Effector memory CD4-positive, alpha-beta T cell (primary cell): ENCODE measurements around the gene TRIO.

Experiments
- DNase-seq, 3 donors: peaks; one replicate each; pipeline ENCODE4 v3.0.0-alpha.2; 2020
- H3K27ac ChIP-seq: 2 replicates; pipeline ENCODE4 v1.7.0; 2013; ENCODE audit warnings: mild to moderate bottlenecking, low read length, moderate library complexity; ENCODE audit not compliant: insufficient read depth, poor library complexity, severe bottlenecking
- H3K27me3 ChIP-seq: replicated peaks from 2 replicates; pipeline ENCODE4 v1.7.0; 2013; ENCODE audit warnings: mild to moderate bottlenecking, low read length; ENCODE audit not compliant: insufficient read depth, control insufficient read depth, poor library complexity, severe bottlenecking
- H3K36me3 ChIP-seq: 2 replicates; pipeline ENCODE4 v1.7.0; 2013; ENCODE audit warnings: mild to moderate bottlenecking, low read length, moderate library complexity; ENCODE audit not compliant: control insufficient read depth, insufficient read depth
- H3K4me1 ChIP-seq: 2 replicates; pipeline ENCODE4 v1.7.0; 2013; ENCODE audit warnings: low read length, mild to moderate bottlenecking; ENCODE audit not compliant: control insufficient read depth, insufficient read depth, poor library complexity, severe bottlenecking
- H3K4me3 ChIP-seq: 2 replicates; pipeline ENCODE4 v1.7.0; 2013; ENCODE audit warnings: low read length, low read depth, mild to moderate bottlenecking; ENCODE audit not compliant: insufficient read depth, poor library complexity, severe bottlenecking
- H3K9me3 ChIP-seq: 2 replicates; pipeline ENCODE4 v1.7.0; 2013; ENCODE audit warnings: mild to moderate bottlenecking, low read length, moderate library complexity; ENCODE audit not compliant: control insufficient read depth

Gene TRIO

GRCh38 chr5:14486486-14486885 lies 343.3 kb downstream of the TRIO start:
- no peaks in the 10 kb centered on the region for H3K27me3 ChIP-seq
- H3K4me3 ChIP-seq: no peak overlapping the region
- no peaks in the 10 kb centered on the region for H3K36me3 ChIP-seq
- no peaks in the 10 kb centered on the region for H3K4me1 ChIP-seq
- no peak for DNase-seq
- H3K9me3 ChIP-seq: no peaks in the 10 kb centered on the region
- H3K27ac ChIP-seq: no peak overlapping the region

- Histone ChIP-seq H3K27me3 (no peaks in the 10 kb centered on the region), H3K9me3 (no peaks in the 10 kb centered on the region), H3K4me1 (no peaks in the 10 kb centered on the region), H3K36me3 (no peaks in the 10 kb centered on the region), H3K4me3 (no peak overlapping the region), H3K27ac (no peak overlapping the region)
- DNase-seq: no peak
Measured at GRCh38 chr5:14486996-14487896, 344.1 kb downstream of the TRIO start.

- DNase-seq: no peak
- Histone ChIP-seq H3K27ac (no peak overlapping the region), H3K4me3 (no peak overlapping the region), H3K27me3 (no peaks in the 10 kb centered on the region), H3K36me3 (no peaks in the 10 kb centered on the region), H3K4me1 (no peaks in the 10 kb centered on the region), H3K9me3 (no peaks in the 10 kb centered on the region)
Measured at GRCh38 chr5:14487897-14488570, 344.9 kb downstream of the TRIO start.

- no peak overlapping the region for H3K4me3 ChIP-seq
- no peak for DNase-seq
- no peaks in the 10 kb centered on the region for H3K4me1 ChIP-seq
- H3K27ac ChIP-seq: no peak overlapping the region
- H3K9me3 ChIP-seq: no peaks in the 10 kb centered on the region
- no peaks in the 10 kb centered on the region for H3K36me3 ChIP-seq
- no peaks in the 10 kb centered on the region for H3K27me3 ChIP-seq
Measured at GRCh38 chr5:14488709-14489108, 345.6 kb downstream of the TRIO start.

GRCh38 chr5:14489643-14490042 lies 346.5 kb downstream of the TRIO start:
- no peak for DNase-seq
- Histone ChIP-seq H3K9me3 (no peaks in the 10 kb centered on the region), H3K4me3 (no peak overlapping the region), H3K27me3 (no peaks in the 10 kb centered on the region), H3K36me3 (no peaks in the 10 kb centered on the region), H3K4me1 (no peaks in the 10 kb centered on the region), H3K27ac (no peak overlapping the region)

DNA sequence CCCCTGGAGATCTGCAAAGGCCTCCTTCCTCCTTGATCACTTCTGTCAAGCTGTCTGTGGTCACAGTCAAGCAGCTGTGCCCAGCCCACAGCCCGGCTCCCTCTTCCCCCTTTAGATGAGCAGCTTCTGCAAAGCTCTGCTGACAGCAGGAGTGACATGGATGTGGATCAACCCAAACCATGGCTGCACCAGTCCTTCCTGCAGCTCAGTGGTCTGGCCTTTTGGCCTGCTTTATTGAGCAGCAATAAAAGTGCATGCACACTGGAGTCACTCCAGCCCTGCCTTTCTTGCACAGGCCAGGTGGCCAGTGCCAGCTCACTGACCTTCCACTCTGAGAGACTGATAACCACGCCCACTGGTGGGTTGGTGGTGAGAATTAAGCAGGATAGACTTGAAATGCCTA lies 347.2 kb downstream of the TRIO start:
- H3K27ac ChIP-seq: no peak overlapping the region
- H3K4me3 ChIP-seq: no peak overlapping the region
- no peak for DNase-seq
- H3K4me1 ChIP-seq: no peaks in the 10 kb centered on the region
- no peaks in the 10 kb centered on the region for H3K9me3 ChIP-seq
- H3K27me3 ChIP-seq: no peaks in the 10 kb centered on the region
- H3K36me3 ChIP-seq: no peaks in the 10 kb centered on the region

DNA sequence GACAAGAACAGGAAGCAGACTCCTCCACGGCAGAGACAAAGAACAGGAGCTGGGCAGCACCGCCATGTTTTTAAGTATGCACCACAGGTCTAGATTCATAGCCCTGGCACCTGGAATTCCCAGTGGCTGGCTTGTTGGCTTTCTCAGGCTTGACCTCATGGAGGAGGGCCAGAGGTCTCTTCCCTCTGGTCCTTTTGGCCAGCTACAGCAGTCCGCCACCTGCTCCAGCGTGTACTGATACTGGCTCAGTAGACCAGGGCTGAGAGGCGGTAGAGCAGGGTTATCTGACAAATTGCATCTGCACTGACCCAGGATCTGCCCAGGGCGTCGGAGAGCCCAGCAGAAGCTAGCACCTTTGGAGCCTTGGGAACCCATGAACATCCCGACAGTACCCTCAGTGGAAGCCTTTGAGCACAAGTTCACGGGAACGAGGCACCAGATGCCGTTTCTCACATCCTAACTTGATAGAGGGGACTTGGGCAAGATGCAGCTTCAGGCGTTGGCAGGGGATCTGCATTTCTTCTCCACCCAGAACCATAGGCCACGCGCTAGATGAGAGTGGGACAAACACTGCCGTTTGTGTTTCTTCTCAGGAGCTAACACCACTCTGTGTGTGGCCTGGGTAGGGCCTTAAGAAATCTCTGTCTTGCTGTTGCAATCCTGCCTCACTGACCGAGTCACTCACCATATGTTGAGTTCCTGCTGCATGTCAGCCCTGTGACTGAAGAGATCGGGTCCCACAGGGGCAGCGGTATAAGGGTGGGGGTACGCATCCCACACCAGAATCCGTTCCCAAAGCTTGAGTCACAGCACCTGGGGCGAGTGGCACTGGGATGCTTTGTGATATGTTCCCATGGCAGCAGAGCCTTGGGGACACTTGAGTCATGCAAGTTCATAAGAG lies 348.1 kb downstream of the TRIO start:
- Histone ChIP-seq H3K27ac (no peak overlapping the region), H3K4me1 (no peaks in the 10 kb centered on the region), H3K27me3 (no peaks in the 10 kb centered on the region), H3K4me3 (no peak overlapping the region), H3K9me3 (no peaks in the 10 kb centered on the region), H3K36me3 (no peaks in the 10 kb centered on the region)
- no peak for DNase-seq

DNA sequence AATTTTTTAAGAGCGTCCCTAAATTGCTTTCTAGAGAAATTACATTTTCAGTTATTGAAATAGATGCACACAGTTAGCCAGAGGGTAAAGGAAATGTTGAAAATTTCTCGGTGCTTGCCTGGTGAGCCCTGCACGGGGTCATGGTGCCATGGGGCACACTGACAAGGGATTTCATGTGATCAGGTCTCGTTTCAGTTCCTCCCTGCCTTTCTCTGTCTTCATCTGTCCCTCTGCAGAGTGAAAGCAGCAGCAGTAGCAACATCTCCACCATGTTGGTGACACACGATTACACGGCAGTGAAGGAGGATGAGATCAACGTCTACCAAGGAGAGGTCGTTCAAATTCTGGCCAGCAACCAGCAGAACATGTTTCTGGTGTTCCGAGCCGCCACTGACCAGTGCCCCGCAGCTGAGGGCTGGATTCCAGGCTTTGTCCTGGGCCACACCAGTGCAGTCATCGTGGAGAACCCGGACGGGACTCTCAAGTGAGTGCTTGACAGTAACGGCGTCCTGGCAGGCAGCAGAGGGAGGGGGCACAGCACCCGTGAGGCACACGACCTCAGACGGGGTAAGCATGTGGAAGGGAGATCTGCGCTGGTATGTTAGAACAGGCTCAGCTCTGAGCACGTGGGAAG lies 349.3 kb downstream of the TRIO start:
- Histone ChIP-seq H3K9me3 (no peaks in the 10 kb centered on the region), H3K4me1 (no peaks in the 10 kb centered on the region), H3K36me3 (no peaks in the 10 kb centered on the region), H3K27ac (no peak overlapping the region), H3K4me3 (no peak overlapping the region), H3K27me3 (no peaks in the 10 kb centered on the region)
- no peak for DNase-seq

- Histone ChIP-seq H3K4me3 (no peak overlapping the region), H3K27ac (no peak overlapping the region), H3K4me1 (no peaks in the 10 kb centered on the region), H3K9me3 (no peaks in the 10 kb centered on the region), H3K36me3 (no peaks in the 10 kb centered on the region), H3K27me3 (no peaks in the 10 kb centered on the region)
- no peak for DNase-seq
Measured at GRCh38 chr5:14495301-14495700, 352.2 kb downstream of the TRIO start.
